ENCODE data around the gene TAF3. TPM values are rescaled to one million over a fixed set of nuclear protein-coding genes. Genes with fewer than 3 reads are reported as not detected.

TAF3 gene
- polyA plus RNA-seq, 1 of the 3 experiments (the other 2 are of a cell fraction): 2.4 TPM

DNA sequence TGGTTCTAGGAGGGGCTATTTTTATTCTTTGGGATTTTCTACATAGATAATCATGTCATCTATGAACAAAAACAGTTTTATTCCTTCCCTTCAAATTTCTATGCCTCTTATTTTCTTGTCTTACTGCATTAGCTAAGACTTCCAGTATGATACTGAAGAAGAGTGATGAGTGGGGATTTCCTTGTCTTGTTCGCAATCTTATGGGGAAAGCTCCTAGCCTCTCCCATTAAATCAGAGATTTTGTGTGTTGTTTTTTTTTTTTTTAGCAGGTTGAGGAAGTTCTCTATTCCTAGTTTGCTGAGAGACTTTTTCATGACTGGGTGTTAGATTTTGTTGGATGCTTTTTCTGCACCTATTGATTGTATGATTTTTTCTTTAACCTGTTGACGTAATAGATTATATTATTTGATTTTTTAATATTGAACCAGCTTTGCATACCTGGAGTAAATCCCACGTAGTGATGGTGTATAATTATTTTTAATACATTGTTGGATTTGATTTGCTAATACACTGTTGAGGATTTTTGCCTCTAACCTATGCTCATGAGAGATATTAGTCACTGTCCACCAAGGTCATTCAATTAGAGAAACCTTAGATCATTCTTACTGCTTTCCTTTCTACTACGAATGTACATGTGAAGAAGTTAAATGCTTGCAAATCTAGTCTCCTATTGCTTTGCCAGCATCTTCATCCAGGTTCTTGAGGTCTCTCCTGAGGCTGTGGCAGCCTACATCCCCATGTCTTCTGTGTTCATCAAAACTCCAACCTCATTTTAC is 23.9 kb upstream of the TAF3 start:
- WGBS (ENCODE audit: low lambda C conversion rate): 89% methylated on average over 4 of the region's 4 CpGs

More for the DNA sequence above, 23.9 kb upstream of the TAF3 start:
- Histone ChIP-seq H3K9me3 (no peaks in the 10 kb centered on the region), H3K4me3 (ENCODE audit: low read depth in 2 of 2, low read length in 1 of 2) (no peak overlapping the region), H3K79me2 (ENCODE audit: insufficient read depth) (peaks cover 90% of the 10 kb centered on the region), H3K4me1 (ENCODE audit: control insufficient read depth in 1 of 2, insufficient read depth in 2 of 2, low read depth in 1 of 2, low read length in 1 of 2) (peaks cover 9 to 25% of the 10 kb centered on the region in 2 experiments), H3K9ac (no peak overlapping the region), H2AFZ (ENCODE audit: low read depth) (no peak overlapping the region), H4K20me1 (ENCODE audit: insufficient read depth) (peaks cover 59% of the 10 kb centered on the region), H3K36me3 (replicated peaks in 1 of 2; ENCODE audit: control insufficient read depth in 1 of 2, insufficient read depth in 2 of 2, low read length in 1 of 2) (peaks cover 35 to 39% of the 10 kb centered on the region in 2 experiments), H3K4me2 (no peak overlapping the region), H3K27me3 (ENCODE audit: insufficient read depth) (no peaks in the 10 kb centered on the region), H3K9me2 (no peaks in the 10 kb centered on the region), H3K27ac (ENCODE audit: low read depth in 2 of 2, low read length in 1 of 2) (no peak overlapping the region; a peak in 1 of 4 replicates), H3F3A (replicated peaks; ENCODE audit: insufficient read depth) (peaks cover 41% of the 10 kb centered on the region)
- CTCF ChIA-PET: no interaction called here
- POLR2A ChIA-PET: no interaction called here
- DNase-seq: no peak
- no peak for TF ChIP-seq POLR2AphosphoS5 (IDR thresholded peaks at IDR 0.05; ENCODE audit: low read depth, low read length)
- TF ChIP-seq, protein P1, sequence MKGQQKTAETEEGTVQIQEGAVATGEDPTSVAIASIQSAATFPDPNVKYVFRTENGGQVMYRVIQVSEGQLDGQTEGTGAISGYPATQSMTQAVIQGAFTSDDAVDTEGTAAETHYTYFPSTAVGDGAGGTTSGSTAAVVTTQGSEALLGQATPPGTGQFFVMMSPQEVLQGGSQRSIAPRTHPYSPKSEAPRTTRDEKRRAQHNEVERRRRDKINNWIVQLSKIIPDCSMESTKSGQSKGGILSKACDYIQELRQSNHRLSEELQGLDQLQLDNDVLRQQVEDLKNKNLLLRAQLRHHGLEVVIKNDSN (IDR thresholded peaks at IDR 0.05; ENCODE audit: borderline replicate concordance, low read depth): no peak
- no peak for TF ChIP-seq TEAD4 (IDR thresholded peaks at IDR 0.05; ENCODE audit: borderline replicate concordance, insufficient read depth)
- TF ChIP-seq EP300 (IDR thresholded peaks at IDR 0.05; ENCODE audit: borderline replicate concordance in 1 of 2, low read depth in 1 of 2, low read length in 1 of 2): no peak
- TF ChIP-seq JUND (IDR thresholded peaks at IDR 0.05): no peak
- TF ChIP-seq GATA2 (CRISPR knock-in tag; IDR thresholded peaks at IDR 0.05): no peak
- TF ChIP-seq, protein P2, sequence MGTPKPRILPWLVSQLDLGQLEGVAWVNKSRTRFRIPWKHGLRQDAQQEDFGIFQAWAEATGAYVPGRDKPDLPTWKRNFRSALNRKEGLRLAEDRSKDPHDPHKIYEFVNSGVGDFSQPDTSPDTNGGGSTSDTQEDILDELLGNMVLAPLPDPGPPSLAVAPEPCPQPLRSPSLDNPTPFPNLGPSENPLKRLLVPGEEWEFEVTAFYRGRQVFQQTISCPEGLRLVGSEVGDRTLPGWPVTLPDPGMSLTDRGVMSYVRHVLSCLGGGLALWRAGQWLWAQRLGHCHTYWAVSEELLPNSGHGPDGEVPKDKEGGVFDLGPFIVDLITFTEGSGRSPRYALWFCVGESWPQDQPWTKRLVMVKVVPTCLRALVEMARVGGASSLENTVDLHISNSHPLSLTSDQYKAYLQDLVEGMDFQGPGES (IDR thresholded peaks at IDR 0.05; ENCODE audit: low read depth, low read length): no peak
- TF ChIP-seq RXRA (IDR thresholded peaks at IDR 0.05; ENCODE audit: borderline replicate concordance, low read depth): no peak
- TF ChIP-seq NFIC (IDR thresholded peaks at IDR 0.05; ENCODE audit: borderline replicate concordance): no peak
- TF ChIP-seq TAF1 (IDR thresholded peaks at IDR 0.05; ENCODE audit: borderline replicate concordance, low read depth, low read length): no peak
- no peak for TF ChIP-seq RFX5 (IDR thresholded peaks at IDR 0.05; ENCODE audit: low read length)
- TF ChIP-seq ELF1 (IDR thresholded peaks at IDR 0.05): no peak
- TF ChIP-seq, protein P3, sequence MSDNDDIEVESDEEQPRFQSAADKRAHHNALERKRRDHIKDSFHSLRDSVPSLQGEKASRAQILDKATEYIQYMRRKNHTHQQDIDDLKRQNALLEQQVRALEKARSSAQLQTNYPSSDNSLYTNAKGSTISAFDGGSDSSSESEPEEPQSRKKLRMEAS (IDR thresholded peaks at IDR 0.05; ENCODE audit: low read depth): no peak
- TF ChIP-seq, protein P4, sequence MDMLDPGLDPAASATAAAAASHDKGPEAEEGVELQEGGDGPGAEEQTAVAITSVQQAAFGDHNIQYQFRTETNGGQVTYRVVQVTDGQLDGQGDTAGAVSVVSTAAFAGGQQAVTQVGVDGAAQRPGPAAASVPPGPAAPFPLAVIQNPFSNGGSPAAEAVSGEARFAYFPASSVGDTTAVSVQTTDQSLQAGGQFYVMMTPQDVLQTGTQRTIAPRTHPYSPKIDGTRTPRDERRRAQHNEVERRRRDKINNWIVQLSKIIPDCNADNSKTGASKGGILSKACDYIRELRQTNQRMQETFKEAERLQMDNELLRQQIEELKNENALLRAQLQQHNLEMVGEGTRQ (IDR thresholded peaks at IDR 0.05; ENCODE audit: borderline replicate concordance, low read depth, low read length): no peak
- TF ChIP-seq, protein P5, sequence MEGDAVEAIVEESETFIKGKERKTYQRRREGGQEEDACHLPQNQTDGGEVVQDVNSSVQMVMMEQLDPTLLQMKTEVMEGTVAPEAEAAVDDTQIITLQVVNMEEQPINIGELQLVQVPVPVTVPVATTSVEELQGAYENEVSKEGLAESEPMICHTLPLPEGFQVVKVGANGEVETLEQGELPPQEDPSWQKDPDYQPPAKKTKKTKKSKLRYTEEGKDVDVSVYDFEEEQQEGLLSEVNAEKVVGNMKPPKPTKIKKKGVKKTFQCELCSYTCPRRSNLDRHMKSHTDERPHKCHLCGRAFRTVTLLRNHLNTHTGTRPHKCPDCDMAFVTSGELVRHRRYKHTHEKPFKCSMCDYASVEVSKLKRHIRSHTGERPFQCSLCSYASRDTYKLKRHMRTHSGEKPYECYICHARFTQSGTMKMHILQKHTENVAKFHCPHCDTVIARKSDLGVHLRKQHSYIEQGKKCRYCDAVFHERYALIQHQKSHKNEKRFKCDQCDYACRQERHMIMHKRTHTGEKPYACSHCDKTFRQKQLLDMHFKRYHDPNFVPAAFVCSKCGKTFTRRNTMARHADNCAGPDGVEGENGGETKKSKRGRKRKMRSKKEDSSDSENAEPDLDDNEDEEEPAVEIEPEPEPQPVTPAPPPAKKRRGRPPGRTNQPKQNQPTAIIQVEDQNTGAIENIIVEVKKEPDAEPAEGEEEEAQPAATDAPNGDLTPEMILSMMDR (IDR thresholded peaks at IDR 0.05): no peak
- TF ChIP-seq, protein P6, sequence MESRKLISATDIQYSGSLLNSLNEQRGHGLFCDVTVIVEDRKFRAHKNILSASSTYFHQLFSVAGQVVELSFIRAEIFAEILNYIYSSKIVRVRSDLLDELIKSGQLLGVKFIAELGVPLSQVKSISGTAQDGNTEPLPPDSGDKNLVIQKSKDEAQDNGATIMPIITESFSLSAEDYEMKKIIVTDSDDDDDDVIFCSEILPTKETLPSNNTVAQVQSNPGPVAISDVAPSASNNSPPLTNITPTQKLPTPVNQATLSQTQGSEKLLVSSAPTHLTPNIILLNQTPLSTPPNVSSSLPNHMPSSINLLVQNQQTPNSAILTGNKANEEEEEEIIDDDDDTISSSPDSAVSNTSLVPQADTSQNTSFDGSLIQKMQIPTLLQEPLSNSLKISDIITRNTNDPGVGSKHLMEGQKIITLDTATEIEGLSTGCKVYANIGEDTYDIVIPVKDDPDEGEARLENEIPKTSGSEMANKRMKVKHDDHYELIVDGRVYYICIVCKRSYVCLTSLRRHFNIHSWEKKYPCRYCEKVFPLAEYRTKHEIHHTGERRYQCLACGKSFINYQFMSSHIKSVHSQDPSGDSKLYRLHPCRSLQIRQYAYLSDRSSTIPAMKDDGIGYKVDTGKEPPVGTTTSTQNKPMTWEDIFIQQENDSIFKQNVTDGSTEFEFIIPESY (IDR thresholded peaks at IDR 0.05; ENCODE audit: borderline replicate concordance, low read depth): no peak
- no peak for TF ChIP-seq YY1 (IDR thresholded peaks at IDR 0.05; ENCODE audit: low read depth)
- TF ChIP-seq GABPA (IDR thresholded peaks at IDR 0.05; ENCODE audit: low read depth): no peak
- TF ChIP-seq, protein P7, sequence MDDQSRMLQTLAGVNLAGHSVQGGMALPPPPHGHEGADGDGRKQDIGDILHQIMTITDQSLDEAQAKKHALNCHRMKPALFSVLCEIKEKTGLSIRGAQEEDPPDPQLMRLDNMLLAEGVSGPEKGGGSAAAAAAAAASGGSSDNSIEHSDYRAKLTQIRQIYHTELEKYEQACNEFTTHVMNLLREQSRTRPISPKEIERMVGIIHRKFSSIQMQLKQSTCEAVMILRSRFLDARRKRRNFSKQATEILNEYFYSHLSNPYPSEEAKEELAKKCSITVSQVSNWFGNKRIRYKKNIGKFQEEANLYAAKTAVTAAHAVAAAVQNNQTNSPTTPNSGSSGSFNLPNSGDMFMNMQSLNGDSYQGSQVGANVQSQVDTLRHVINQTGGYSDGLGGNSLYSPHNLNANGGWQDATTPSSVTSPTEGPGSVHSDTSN (IDR thresholded peaks at IDR 0.05): no peak
- no peak for TF ChIP-seq SMC3 (IDR thresholded peaks at IDR 0.05; ENCODE audit: low read depth, low read length)
